ENCODE data around the gene RNF123.

DNA sequence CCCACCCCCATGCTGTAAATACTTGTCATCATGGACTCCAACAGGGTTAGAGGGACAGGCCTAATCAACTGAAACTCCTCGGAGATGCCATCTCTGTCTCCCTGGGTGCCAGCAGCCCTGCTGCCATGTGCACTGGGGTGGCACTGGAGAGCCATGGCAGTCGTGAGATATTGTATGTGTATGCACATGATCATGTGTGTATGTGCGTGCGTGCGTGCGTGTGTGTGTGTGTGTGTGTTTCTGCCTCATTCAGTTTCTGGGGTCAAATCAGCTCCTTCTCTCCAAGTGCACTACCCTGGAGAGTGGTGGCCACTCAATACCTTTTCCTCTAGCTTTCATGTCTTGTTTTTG lies 18.4 kb upstream of the RNF123 start:
- TF ChIP-seq, protein P1, sequence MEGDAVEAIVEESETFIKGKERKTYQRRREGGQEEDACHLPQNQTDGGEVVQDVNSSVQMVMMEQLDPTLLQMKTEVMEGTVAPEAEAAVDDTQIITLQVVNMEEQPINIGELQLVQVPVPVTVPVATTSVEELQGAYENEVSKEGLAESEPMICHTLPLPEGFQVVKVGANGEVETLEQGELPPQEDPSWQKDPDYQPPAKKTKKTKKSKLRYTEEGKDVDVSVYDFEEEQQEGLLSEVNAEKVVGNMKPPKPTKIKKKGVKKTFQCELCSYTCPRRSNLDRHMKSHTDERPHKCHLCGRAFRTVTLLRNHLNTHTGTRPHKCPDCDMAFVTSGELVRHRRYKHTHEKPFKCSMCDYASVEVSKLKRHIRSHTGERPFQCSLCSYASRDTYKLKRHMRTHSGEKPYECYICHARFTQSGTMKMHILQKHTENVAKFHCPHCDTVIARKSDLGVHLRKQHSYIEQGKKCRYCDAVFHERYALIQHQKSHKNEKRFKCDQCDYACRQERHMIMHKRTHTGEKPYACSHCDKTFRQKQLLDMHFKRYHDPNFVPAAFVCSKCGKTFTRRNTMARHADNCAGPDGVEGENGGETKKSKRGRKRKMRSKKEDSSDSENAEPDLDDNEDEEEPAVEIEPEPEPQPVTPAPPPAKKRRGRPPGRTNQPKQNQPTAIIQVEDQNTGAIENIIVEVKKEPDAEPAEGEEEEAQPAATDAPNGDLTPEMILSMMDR (IDR thresholded peaks at IDR 0.05 in 2 of 3, conservative IDR thresholded peaks at IDR 0.05 in 1 of 3; ENCODE audit: control insufficient read depth in 2 of 3, extremely low read depth in 1 of 3, insufficient read depth in 1 of 3, low read depth in 3 of 3, low read length in 3 of 3), result no peak
- no peak for TF ChIP-seq BCL11A (IDR thresholded peaks at IDR 0.05; ENCODE audit: low read depth, low read length)
- TF ChIP-seq SUZ12 (IDR thresholded peaks at IDR 0.05; ENCODE audit: unreplicated experiment), result no peak
- no peak for TF ChIP-seq SKIL (IDR thresholded peaks at IDR 0.05; ENCODE audit: low read depth, poor library complexity, severe bottlenecking)
